ENCODE measurements around the gene LARGE1. TPM values are rescaled to one million over a fixed set of nuclear protein-coding genes. Genes with fewer than 3 reads are reported as not detected.

Gene LARGE1
- total RNA-seq, 1 experiment from 2014 or later, result 1.5 TPM

- Histone ChIP-seq H3K9me3 (ENCODE audit: control insufficient read depth in 1 of 2, insufficient read depth in 1 of 2, low read depth in 1 of 2, low read length in 2 of 2) (peaks cover 0 to 12% of the 10 kb centered on the region in 2 experiments; a peak in 2 of 4 replicates), H3K79me2 (ENCODE audit: insufficient read depth, low read length) (no peaks in the 10 kb centered on the region), H3K9me2 (ENCODE audit: insufficient read depth) (no peaks in the 10 kb centered on the region), H2AFZ (ENCODE audit: low read depth, low read length, poor library complexity, severe bottlenecking) (no peak overlapping the region), H4K20me1 (ENCODE audit: insufficient read depth) (no peaks in the 10 kb centered on the region), H3K4me2 (ENCODE audit: low read length) (no peak overlapping the region), H3K27me3 (ENCODE audit: insufficient read depth, low read length) (no peaks in the 10 kb centered on the region), H3K4me3 (replicated peaks in 1 of 2; ENCODE audit: low read depth in 1 of 2, low read length in 2 of 2) (no peak overlapping the region), H3K36me3 (ENCODE audit: control insufficient read depth in 1 of 2, insufficient read depth in 2 of 2, low read length in 2 of 2) (no peaks in the 10 kb centered on the region), H3K4me1 (ENCODE audit: control insufficient read depth in 1 of 2, insufficient read depth in 2 of 2, low read length in 2 of 2) (no peaks in the 10 kb centered on the region), H3K27ac (ENCODE audit: low read depth, low read length) (no peak overlapping the region), H3K9ac (ENCODE audit: low read length) (no peak overlapping the region)
- BruUV-seq (replicated peaks), result no TSS peak
- POLR2A ChIA-PET, result no interaction called here
- ATAC-seq, result no peak
- no peak for TF ChIP-seq EGR1 (IDR thresholded peaks at IDR 0.05; ENCODE audit: low read depth)
- no peak for TF ChIP-seq SP1 (IDR thresholded peaks at IDR 0.05; ENCODE audit: low read depth)
- TF ChIP-seq ZBTB33 (IDR thresholded peaks at IDR 0.05; ENCODE audit: extremely low read depth, insufficient replicate concordance, low read length), result no peak
- TF ChIP-seq CEBPB (IDR thresholded peaks at IDR 0.05; ENCODE audit: low read depth), result no peak
- TF ChIP-seq, protein P1, sequence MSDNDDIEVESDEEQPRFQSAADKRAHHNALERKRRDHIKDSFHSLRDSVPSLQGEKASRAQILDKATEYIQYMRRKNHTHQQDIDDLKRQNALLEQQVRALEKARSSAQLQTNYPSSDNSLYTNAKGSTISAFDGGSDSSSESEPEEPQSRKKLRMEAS (IDR thresholded peaks at IDR 0.05), result no peak
- TF ChIP-seq TCF7L2 (IDR thresholded peaks at IDR 0.05; ENCODE audit: borderline replicate concordance, extremely low read depth, insufficient read depth, insufficient read length), result no peak
- no peak for TF ChIP-seq ELF1 (IDR thresholded peaks at IDR 0.05; ENCODE audit: borderline replicate concordance, low read depth)
- RAD21 ChIA-PET (ENCODE audit: low non-redundant PET in 1 of 2, low total read pairs in 2 of 2, uncharacterized antibody in 2 of 2, unreplicated experiment in 2 of 2), result no interaction called here
- DNase-seq (ENCODE audit: low read depth, low spot score), result no peak
- CTCF ChIA-PET, result no interaction called here
- intact Hi-C loops (cut with micrococcal nuclease), result no loop called here
Observed at GRCh38 chr22:33908171-33909074, 11.9 kb downstream of the LARGE1 start.
